IPS DF 6.9 (cell line): ENCODE measurements around the gene XRRA1.
"Not testable (repeated sequence)": the region's sequence is repeated elsewhere in the genome, so short reads cannot be mapped to it uniquely, and the experiment has no call there.

Experiments
- DNase-seq: peaks from one replicate; pipeline ENCODE4 v3.0.0-alpha.2; 2013; ENCODE audit warnings: low read depth, low spot score
- H3K27ac ChIP-seq: one replicate; pipeline ENCODE4 v1.5.1; 2013; ENCODE audit warnings: low read length, control low read depth
- H3K27me3 ChIP-seq: 2 replicates; pipeline ENCODE4 v1.6.1; 2013; ENCODE audit warnings: mild to moderate bottlenecking, low read length; ENCODE audit not compliant: control insufficient read depth, insufficient read depth
- H3K36me3 ChIP-seq: 2 replicates; pipeline ENCODE4 v1.6.1; 2013; ENCODE audit warnings: low read length; ENCODE audit not compliant: control insufficient read depth, insufficient read depth
- H3K4me1 ChIP-seq: 2 replicates; pipeline ENCODE4 v1.6.1; 2013; ENCODE audit warnings: low read length; ENCODE audit not compliant: control insufficient read depth, insufficient read depth
- H3K4me3 ChIP-seq: 2 replicates; pipeline ENCODE4 v1.5.1; 2013; ENCODE audit warnings: mild to moderate bottlenecking, low read length
- H3K9me3 ChIP-seq: 2 replicates; pipeline ENCODE4 v1.6.1; 2013; ENCODE audit warnings: low read length, inconsistent platforms; ENCODE audit not compliant: control insufficient read depth, insufficient read depth
- WGBS: extraction: QIAGEN DNeasy Blood & Tissue Kit; methylation state at CpG from one replicate; pipeline ENCODE4 v1.1.7; 2013; ENCODE audit warnings: mixed read lengths, missing lambda C conversion rate; ENCODE audit not compliant: insufficient read length, insufficient coverage; 5-methylcytosine and 5-hydroxymethylcytosine counted together

Gene XRRA1

DNA sequence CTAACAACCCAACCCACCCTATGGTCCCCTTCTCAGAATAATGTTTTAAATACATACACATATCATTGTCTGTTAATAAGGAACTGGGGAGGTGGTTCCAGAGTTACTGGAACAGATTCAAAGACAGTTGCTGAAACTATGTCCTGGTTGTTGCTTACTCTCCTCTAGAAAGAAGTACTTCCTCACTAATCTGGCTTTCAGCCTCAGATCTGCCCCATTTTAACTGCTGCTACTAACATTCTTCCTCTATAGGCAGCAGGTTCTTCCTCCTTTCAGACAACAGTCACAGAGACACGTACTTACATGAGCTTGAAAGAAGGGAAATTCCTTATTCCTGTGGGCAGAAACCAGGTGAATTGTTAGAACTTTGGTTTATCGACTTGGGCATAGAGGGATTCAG lies 31.7 kb upstream of the XRRA1 start:
- Histone ChIP-seq H3K4me1 (no peaks in the 10 kb centered on the region), H3K36me3 (peaks cover 5% of the 10 kb centered on the region; the same call in 1 of the 2 replicates)
- no CpG with 5 or more reads among the region's 2 CpGs for whole genome bisulfite sequencing

GRCh38 chr11:74978041-74978440 lies 29.1 kb upstream of the XRRA1 start:
- DNase-seq, result no peak
- H3K4me1 ChIP-seq, result no peaks in the 10 kb centered on the region
- no peak overlapping the region for H3K4me3 ChIP-seq
- no peaks in the 10 kb centered on the region for H3K9me3 ChIP-seq
- WGBS, result no CpG with 5 or more reads among the region's 4 CpGs
- H3K27ac ChIP-seq, result no peak overlapping the region
- peaks cover 5% of the 10 kb centered on the region; the same call in 1 of the 2 replicates for H3K36me3 ChIP-seq
- no peaks in the 10 kb centered on the region for H3K27me3 ChIP-seq

More for the DNA sequence above, 31.7 kb upstream of the XRRA1 start:
- no peaks in the 10 kb centered on the region for H3K27me3 ChIP-seq
- DNase-seq, result no peak
- H3K4me3 ChIP-seq, result no peak overlapping the region
- no peaks in the 10 kb centered on the region for H3K9me3 ChIP-seq
- H3K27ac ChIP-seq, result no peak overlapping the region

DNA sequence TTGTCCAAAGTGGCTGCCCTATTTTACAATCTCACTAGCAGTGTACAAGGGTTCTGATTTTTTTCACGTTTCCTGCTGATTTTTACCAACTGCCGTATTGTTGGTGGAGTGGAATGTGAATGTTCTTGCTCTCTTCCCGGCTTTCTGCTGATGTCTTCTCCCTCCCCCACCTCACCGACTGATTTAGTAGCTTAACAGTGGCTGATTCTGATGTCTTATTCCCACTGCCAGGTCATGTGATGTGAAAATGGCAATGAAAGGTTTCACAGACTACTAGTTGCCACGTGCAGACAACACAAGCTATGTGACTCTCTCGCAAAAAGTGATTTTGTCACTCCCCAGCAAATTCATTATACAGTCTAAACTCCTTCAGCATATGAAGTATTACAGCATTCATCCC lies 22.5 kb upstream of the XRRA1 start:
- H3K9me3 ChIP-seq, result no peaks in the 10 kb centered on the region
- DNase-seq, result no peak

GRCh38 chr11:74970852-74971395 lies 22.0 kb upstream of the XRRA1 start:
- Histone ChIP-seq H3K27ac (no peak overlapping the region), H3K27me3 (no peaks in the 10 kb centered on the region), H3K9me3 (no peaks in the 10 kb centered on the region), H3K4me3 (no peak overlapping the region), H3K4me1 (no peaks in the 10 kb centered on the region), H3K36me3 (no peaks in the 10 kb centered on the region; the same call in 1 of the 2 replicates)
- no CpG with 5 or more reads among the region's 1 CpG for WGBS
- DNase-seq, result no peak

More for the DNA sequence above, 22.5 kb upstream of the XRRA1 start:
- Histone ChIP-seq H3K27ac (no peak overlapping the region), H3K4me1 (no peaks in the 10 kb centered on the region), H3K27me3 (no peaks in the 10 kb centered on the region), H3K36me3 (no peaks in the 10 kb centered on the region; the same call in 1 of the 2 replicates), H3K4me3 (no peak overlapping the region)
- no CpG with 5 or more reads among the region's 6 CpGs for WGBS

- H3K4me3 ChIP-seq, result no peak overlapping the region
- no peak overlapping the region for H3K27ac ChIP-seq
- DNase-seq, result no peak
- no CpG with 5 or more reads among the region's 5 CpGs for WGBS
- H3K9me3 ChIP-seq, result no peaks in the 10 kb centered on the region
- H3K36me3 ChIP-seq, result no peaks in the 10 kb centered on the region; the same call in 1 of the 2 replicates
- no peaks in the 10 kb centered on the region for H3K4me1 ChIP-seq
- H3K27me3 ChIP-seq, result no peaks in the 10 kb centered on the region
These were observed 17.8 kb upstream of the XRRA1 start for GRCh38 chr11:74966651-74967050.

- not testable (repeated sequence) for H3K27ac ChIP-seq, H3K36me3 ChIP-seq, H3K9me3 ChIP-seq, H3K4me1 ChIP-seq, H3K4me3 ChIP-seq, H3K27me3 ChIP-seq, DNase-seq
- WGBS, result no CpG with 5 or more reads among the region's 6 CpGs
These were observed 11.2 kb upstream of the XRRA1 start for GRCh38 chr11:74960128-74960527.

DNA sequence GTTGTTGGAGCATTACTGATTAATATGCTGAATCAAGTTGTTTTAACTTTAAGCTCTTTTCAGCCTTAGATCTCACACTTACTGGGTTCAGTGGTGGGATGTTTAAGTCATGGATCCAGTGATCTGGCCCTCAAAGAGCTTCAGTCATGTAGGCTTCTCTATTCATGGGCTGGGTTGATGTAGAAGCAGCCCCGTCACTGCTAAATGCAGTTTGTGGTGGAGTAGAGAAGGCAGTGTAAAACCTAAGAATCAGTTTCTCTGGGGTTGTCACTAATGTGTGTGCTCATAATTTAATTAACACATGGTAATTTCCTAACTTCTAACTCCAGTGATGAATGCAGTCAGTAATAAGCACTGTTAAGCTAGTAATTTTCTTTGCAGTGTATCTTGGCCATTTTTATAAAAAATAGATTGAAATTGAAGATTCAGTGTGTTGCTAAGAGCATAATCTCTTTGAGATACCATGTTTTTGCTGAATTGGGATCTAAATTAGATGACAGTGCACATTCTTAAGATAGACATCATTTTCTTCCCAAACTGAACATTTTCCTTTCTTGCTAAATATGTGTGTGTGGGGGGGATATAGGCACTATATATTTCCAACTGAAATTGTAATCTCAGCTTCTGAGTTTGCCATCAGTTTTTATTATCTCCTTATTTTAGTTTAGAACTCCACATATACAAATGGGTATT lies 9.2 kb upstream of the XRRA1 start:
- Histone ChIP-seq H3K27me3 (no peaks in the 10 kb centered on the region), H3K36me3 (no peaks in the 10 kb centered on the region; the same call in 1 of the 2 replicates), H3K4me3 (no peak overlapping the region), H3K27ac (no peak overlapping the region), H3K9me3 (no peaks in the 10 kb centered on the region), H3K4me1 (no peaks in the 10 kb centered on the region)
- WGBS, result no CpG with 5 or more reads among the region's 1 CpG
- no peak for DNase-seq

- no peaks in the 10 kb centered on the region for H3K27me3 ChIP-seq
- no peak overlapping the region for H3K27ac ChIP-seq
- no peaks in the 10 kb centered on the region for H3K4me1 ChIP-seq
- no peaks in the 10 kb centered on the region for H3K9me3 ChIP-seq
- WGBS, result no CpG with 5 or more reads among the region's 4 CpGs
- no peak for DNase-seq
- no peak overlapping the region for H3K4me3 ChIP-seq
- H3K36me3 ChIP-seq, result no peaks in the 10 kb centered on the region; the same call in 1 of the 2 replicates
These were observed 7.6 kb upstream of the XRRA1 start for GRCh38 chr11:74956397-74957015.

DNA sequence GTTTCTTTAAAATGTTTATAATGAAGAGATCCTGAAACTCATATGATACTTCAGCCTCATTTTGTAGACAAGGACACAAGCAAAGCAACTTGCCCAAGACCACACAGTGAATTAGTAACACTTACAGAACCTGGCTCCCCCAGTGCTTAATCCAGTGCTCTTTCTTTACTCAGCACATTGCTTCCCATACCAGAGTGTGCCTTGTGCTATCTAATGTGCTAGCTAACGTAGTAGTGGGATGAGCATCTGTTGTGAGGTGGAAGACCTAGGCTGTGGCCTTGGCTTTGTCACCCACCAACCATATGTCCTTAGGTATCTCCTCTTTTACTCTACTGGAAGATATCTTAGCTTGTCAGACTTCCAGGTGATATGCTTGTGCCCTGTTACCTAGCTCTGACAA lies 5.3 kb upstream of the XRRA1 start:
- no peak for DNase-seq
- Histone ChIP-seq H3K27me3 (no peaks in the 10 kb centered on the region), H3K4me3 (no peak overlapping the region), H3K9me3 (no peaks in the 10 kb centered on the region), H3K27ac (no peak overlapping the region), H3K4me1 (no peaks in the 10 kb centered on the region), H3K36me3 (no peaks in the 10 kb centered on the region; the same call in 1 of the 2 replicates)
- WGBS, result no CpG with 5 or more reads among the region's 1 CpG

GRCh38 chr11:74953451-74953850 lies 4.6 kb upstream of the XRRA1 start:
- Histone ChIP-seq H3K27ac (no peak overlapping the region), H3K27me3 (no peaks in the 10 kb centered on the region), H3K36me3 (no peaks in the 10 kb centered on the region; the same call in 1 of the 2 replicates), H3K4me3 (no peak overlapping the region), H3K9me3 (no peaks in the 10 kb centered on the region), H3K4me1 (no peaks in the 10 kb centered on the region)
- no CpG with 5 or more reads among the region's 5 CpGs for WGBS
- no peak for DNase-seq
